Activated CD4-positive, alpha-beta T cell treated with anti-CD3 and anti-CD28 coated beads for 36 hours (primary cell): ENCODE results near the gene CPEB1. TPM values are rescaled to one million over a fixed set of nuclear protein-coding genes. Genes with fewer than 3 reads are reported as not detected.
"Not testable (repeated sequence)": the region's sequence is repeated elsewhere in the genome, so short reads cannot be mapped to it uniquely, and the experiment has no call there.

Experiments used
- ATAC-seq: fragments of 200-7000 bp; cut with Tn5 transposase; one replicate; pipeline ENCODE4 v1.10.0; 2021; ENCODE audit warnings: mild to moderate bottlenecking, moderate library complexity
- CTCF ChIA-PET: fragments of 350-600 bp; sonication (Branson Sonifier 250); formaldehyde crosslinking; loops from one replicate; lab custom pipeline; 2021; ENCODE audit warnings: antibody characterized with exemption; lab: Charles Lee
- POLR2A ChIA-PET: fragments of 350-600 bp; sonication (Branson Sonifier 250); formaldehyde crosslinking; loops from one replicate; lab custom pipeline; 2021; ENCODE audit warnings: antibody characterized with exemption, inconsistent platforms; lab: Charles Lee
- DNase-seq: peaks from one replicate; pipeline ENCODE4 v3.0.0-alpha.2; 2020
- H3K27ac Mint-ChIP-seq: one replicate; pipeline ENCODE4 v1.8.0; 2021; ENCODE audit warnings: mixed read lengths
- H3K27me3 Mint-ChIP-seq: one replicate; pipeline ENCODE4 v1.8.0; 2021; ENCODE audit warnings: mixed read lengths
- H3K36me3 Mint-ChIP-seq: one replicate; pipeline ENCODE4 v1.8.0; 2021; ENCODE audit warnings: low read depth, mixed read lengths
- H3K4me1 Mint-ChIP-seq: one replicate; pipeline ENCODE4 v1.8.0; 2021; ENCODE audit warnings: mixed read lengths
- H3K4me3 Mint-ChIP-seq: one replicate; pipeline ENCODE4 v1.8.0; 2021; ENCODE audit warnings: mild to moderate bottlenecking, moderate library complexity, mixed read lengths
- H3K9me3 Mint-ChIP-seq: one replicate; pipeline ENCODE4 v1.8.0; 2021; ENCODE audit warnings: low read depth, mixed read lengths
- intact Hi-C, 2 experiments: fragments of 100-400 bp; cut with DNase I in 1 of 2; cut with micrococcal nuclease in 1 of 2; formaldehyde crosslinking; loops; one replicate each; pipeline versions ENCODE4 v1.14.2 to v1.15.1; 2022 to 2024; cut with DNase I, micrococcal nuclease
- total RNA-seq, 2 experiments: library from RNA; stranded (reverse); gene quantifications; one replicate each; pipeline ENCODE4 v1.2.3, GENCODE V29; 2021

The CPEB1 gene
- total RNA-seq, 2 experiments from 2014 or later, result 0.16 to 0.18 TPM

DNA sequence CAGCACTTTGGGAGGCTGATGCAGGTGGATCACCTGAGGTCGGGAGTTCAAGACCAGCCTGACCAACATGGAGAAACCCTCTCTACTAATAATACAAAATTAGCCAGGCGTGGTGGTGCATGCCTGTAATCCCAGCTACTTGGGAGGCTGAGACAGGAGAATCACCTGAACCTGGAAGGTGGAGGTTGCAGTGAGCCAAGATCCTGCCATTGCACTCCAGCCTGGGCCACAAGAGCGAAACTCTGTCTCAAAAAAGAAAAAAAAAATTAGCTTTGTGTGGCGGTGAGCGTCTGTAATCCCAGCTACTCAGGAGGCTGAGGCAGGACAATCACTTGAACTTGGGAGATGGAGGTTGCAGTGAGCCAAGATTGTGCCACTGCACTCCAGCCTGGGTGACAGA lies 112.0 kb downstream of the CPEB1 start:
- H3K4me3 Mint-ChIP-seq, ATAC-seq, DNase-seq, H3K27me3 Mint-ChIP-seq, CTCF ChIA-PET, H3K9me3 Mint-ChIP-seq, H3K27ac Mint-ChIP-seq: not testable (repeated sequence)
- POLR2A ChIA-PET, result interaction anchor here (1.0 kb wide), 1 partner anchor 274 kb away, joined by 3 read pairs; no protein-coding TSS in a partner anchor
- Mint-ChIP-seq H3K36me3 (peaks cover 61% of the 10 kb centered on the region), H3K4me1 (peaks cover 30% of the 10 kb centered on the region)
- intact Hi-C loops, result loop anchor here (5.0 to 10.0 kb wide), 2 partner anchors 280 to 1543 kb away; no protein-coding TSS in a partner anchor

DNA sequence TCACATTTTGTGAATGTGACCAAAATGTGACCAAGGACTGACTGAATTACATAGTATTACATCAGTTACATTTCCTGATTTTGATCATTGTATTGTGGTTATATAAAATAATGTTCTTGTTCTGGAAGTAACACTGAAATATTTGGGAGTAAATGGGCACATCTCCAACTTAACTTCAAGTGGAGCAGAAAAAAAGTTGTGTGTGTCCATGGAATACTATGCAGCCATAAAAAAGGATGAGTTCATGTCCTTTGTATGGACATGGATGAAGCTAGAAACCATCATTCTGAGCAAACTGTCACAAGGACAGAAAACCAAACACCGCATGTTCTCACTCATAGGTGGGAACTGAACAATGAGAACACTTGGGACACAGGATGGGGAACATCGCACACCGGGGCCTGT lies 112.7 kb downstream of the CPEB1 start:
- H3K36me3 Mint-ChIP-seq, result peaks cover 55% of the 10 kb centered on the region
- DNase-seq, H3K4me3 Mint-ChIP-seq, H3K9me3 Mint-ChIP-seq, POLR2A ChIA-PET, ATAC-seq, H3K27me3 Mint-ChIP-seq: not testable (repeated sequence)
- intact Hi-C loops, result loop anchor here in 1 of 2 experiments (10.0 kb wide), 1 partner anchor 280 kb away; no protein-coding TSS in a partner anchor
- CTCF ChIA-PET, result interaction anchor here (0.6 kb wide), 1 partner anchor 451 kb away, joined by 3 read pairs; no protein-coding TSS in a partner anchor
- H3K4me1 Mint-ChIP-seq, result peaks cover 30% of the 10 kb centered on the region
- H3K27ac Mint-ChIP-seq, result peak overlapping the region; percentile 72

DNA sequence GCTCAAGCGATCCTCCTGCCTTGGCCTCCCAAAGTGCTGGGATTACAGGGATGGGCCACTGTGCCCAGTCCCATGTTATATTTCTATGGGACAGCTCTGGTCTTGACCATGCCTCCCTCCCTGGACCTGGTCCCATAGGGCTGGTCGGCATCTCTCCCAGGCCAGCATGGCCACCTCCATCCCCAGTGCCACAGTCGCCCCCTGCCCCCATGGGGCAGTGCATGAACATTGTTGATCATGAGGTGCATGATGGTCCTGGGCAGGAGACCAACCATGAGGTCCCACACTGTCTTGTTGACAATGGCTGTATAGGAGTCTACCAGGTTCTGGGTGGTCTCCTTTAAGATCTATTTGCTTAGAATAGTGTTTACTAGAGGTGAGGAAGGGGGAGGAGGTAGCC lies 113.4 kb downstream of the CPEB1 start:
- ATAC-seq (no peak), DNase-seq (no peak)
- H3K27me3 Mint-ChIP-seq, result no peaks in the 10 kb centered on the region
- H3K4me1 Mint-ChIP-seq, result peaks cover 26% of the 10 kb centered on the region
- H3K27ac Mint-ChIP-seq, result no peak overlapping the region
- no peaks in the 10 kb centered on the region for H3K9me3 Mint-ChIP-seq
- POLR2A ChIA-PET, result no interaction called here
- CTCF ChIA-PET, result interaction anchor here (0.6 kb wide), 1 partner anchor 452 kb away, joined by 3 read pairs; no protein-coding TSS in a partner anchor
- H3K4me3 Mint-ChIP-seq, result no peak overlapping the region
- intact Hi-C loops, result loop anchor here in 1 of 2 experiments (10.0 kb wide), 1 partner anchor 281 kb away; no protein-coding TSS in a partner anchor
- peaks cover 49% of the 10 kb centered on the region for H3K36me3 Mint-ChIP-seq

DNA sequence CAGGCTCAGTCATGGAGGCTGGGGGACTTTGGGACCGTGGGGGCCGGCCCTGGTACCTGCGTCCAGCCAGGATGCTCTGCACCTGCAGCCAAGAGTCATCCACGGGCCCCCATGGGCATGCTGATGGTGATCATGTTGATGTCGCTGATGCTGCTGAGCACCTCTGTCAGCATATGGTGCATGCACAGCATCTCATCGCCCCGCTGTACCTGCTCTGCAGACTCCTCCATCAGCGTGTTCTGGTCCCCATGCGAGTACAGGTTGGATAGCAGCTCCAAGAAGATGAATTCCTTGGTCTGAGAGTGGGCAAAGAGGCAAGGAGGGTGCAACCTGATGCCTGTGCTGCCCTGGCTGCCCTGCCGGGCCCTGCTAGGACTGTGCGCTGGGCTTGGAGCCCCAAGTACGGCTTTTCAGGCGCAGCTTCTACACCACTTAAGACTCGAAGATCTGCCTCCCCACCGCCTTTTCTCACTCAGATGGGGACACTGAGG lies 114.1 kb downstream of the CPEB1 start:
- DNase-seq (no peak), ATAC-seq (no peak)
- Mint-ChIP-seq H3K9me3 (no peaks in the 10 kb centered on the region), H3K36me3 (peaks cover 41% of the 10 kb centered on the region), H3K4me3 (no peak overlapping the region), H3K27ac (no peak overlapping the region), H3K27me3 (no peaks in the 10 kb centered on the region), H3K4me1 (peaks cover 25% of the 10 kb centered on the region)
- intact Hi-C loops, result loop anchor here in 1 of 2 experiments (10.0 kb wide), 1 partner anchor 282 kb away; no protein-coding TSS in a partner anchor
- ChIA-PET CTCF (no interaction called here), POLR2A (no interaction called here)

DNA sequence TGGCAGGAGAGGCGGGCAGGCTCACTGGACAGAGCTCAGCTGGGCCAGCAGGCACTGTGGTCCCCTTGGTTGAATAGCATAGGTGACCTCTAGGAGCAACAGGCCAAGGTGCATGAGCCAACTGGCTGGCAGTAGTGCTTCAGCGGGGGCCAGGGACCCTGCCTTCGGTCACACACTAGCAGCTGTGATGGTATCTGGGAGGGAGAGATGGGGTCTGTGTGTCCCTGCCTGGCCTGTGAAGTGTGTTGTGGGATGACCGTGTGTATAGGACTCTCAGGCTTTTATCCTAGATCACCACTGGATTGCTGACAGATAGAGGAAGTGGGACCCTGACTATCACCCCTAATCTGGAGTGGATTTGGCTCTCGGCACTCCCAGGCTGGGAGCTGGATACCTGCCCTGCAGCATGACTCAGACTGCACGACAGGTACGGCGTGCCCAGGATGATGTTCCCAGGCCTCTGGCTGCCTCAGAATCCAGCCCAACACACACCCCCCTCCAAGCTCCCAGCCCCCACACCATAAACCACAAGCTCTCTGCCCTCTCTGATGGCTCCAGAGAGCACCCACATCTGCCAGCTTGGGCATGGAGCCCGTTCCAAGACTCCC lies 114.7 kb downstream of the CPEB1 start:
- ChIA-PET CTCF (no interaction called here), POLR2A (no interaction called here)
- DNase-seq (no peak), ATAC-seq (no peak)
- Mint-ChIP-seq H3K4me3 (no peak overlapping the region), H3K27me3 (no peaks in the 10 kb centered on the region), H3K27ac (no peak overlapping the region), H3K36me3 (peaks cover 36% of the 10 kb centered on the region), H3K9me3 (no peaks in the 10 kb centered on the region), H3K4me1 (peaks cover 22% of the 10 kb centered on the region)
- intact Hi-C loops, result loop anchor here in 1 of 2 experiments (10.0 kb wide), 1 partner anchor 282 kb away; no protein-coding TSS in a partner anchor

DNA sequence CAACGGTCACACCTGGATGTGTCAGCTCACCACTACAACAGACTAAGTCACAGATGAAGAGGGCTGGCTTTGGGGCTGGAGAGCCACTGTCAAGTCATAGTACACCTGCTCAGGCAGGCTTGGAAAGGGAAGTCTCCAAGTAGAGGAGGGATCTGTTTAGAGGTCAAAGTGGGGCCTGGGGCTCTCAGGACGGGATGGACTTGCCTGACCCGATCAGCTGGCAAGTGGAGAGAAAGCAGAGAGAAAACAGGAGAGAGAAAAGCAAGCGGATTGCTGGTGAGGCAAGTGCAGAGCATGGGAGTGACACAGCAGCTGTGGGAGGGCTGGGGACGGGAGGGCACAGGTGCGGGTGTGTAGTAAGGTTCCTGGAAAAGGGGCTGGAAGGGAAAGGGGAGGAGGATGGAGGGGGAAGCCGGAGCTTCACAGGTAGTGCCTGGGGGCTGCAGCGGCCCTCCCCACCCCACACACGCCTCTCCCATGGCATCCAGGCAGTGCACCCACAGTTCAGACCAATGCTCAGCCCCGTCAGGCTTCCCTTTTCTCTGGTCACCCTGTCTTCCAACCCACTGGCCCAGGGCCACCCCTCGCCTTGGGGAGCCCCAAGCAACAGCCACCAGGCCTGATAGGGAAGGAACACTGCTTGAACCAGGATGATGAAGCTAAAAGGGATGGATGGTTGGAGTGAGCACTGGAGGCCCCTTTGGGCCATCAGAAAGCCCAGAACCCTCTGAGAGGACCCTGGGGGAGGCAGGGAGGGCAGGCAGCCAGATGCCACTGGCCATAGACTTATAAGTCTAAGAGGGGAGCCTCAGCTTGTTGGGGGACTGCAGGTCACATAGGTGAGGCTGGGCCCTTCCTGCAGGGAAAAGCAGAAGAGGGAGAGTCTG lies 115.4 kb downstream of the CPEB1 start:
- no peak for DNase-seq
- H3K27ac Mint-ChIP-seq, result peak overlapping the region; percentile 20
- POLR2A ChIA-PET, result interaction anchor here (1.2 to 1.5 kb wide), 2 partner anchors 9 to 11 kb away, joined by 4 to 12 read pairs; partner anchors contain the start of gene RPS17

DNA sequence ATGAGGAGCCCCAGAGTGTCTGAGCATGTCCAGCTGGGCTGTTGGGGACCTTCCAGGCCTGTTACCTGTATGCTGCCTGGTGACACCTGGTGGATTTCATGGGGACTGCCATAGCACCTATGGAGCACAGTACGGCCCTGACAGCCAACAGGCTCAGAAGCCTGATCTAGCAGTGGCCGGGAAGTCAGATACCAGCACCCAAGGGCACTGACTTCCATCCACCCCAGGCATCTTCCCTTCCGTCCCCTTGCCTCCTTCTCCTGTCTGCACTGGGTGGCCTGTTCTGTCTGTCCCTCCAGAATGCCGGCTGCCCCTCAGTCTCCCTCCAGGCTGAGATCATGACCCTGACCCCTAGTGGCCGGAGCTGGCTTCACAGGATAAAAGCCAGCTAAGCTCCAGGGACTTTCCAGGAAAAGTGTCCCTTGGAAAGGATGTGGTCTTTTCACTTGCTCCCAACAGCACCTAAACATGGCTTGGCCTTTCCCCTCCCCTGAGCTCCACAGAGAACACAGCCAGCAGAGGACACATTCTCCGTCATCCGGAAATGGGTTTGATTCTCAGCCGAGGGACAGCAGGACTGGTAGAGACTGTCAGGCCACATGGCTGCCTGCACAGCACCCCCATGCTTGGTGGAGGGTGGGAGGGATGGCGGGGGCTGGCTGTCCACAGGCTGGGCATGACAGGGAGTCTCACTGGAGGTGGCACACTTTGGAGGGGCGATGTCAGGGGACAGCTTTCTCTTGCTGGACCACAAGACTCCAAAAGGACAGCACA lies 116.4 kb downstream of the CPEB1 start:
- Mint-ChIP-seq H3K4me3 (peak overlapping the region; percentile 2), H3K9me3 (no peaks in the 10 kb centered on the region)
- POLR2A ChIA-PET, result interaction anchor here (1.2 to 1.5 kb wide), 2 partner anchors 10 to 12 kb away, joined by 4 to 12 read pairs; partner anchors contain the start of gene RPS17

More for the DNA sequence above, 115.4 kb downstream of the CPEB1 start:
- ATAC-seq, result no peak
- intact Hi-C loops, result loop anchor here in 1 of 2 experiments (10.0 kb wide), 1 partner anchor 283 kb away; no protein-coding TSS in a partner anchor
- Mint-ChIP-seq H3K9me3 (no peaks in the 10 kb centered on the region), H3K27me3 (no peaks in the 10 kb centered on the region), H3K36me3 (peaks cover 28% of the 10 kb centered on the region), H3K4me3 (no peak overlapping the region), H3K4me1 (peaks cover 16% of the 10 kb centered on the region)
- CTCF ChIA-PET, result interaction anchor here (0.7 to 4.1 kb wide), 5 partner anchors 8 to 481 kb away, joined by 3 to 45 read pairs (median 5); partner anchors contain the start of gene RPS17

DNA sequence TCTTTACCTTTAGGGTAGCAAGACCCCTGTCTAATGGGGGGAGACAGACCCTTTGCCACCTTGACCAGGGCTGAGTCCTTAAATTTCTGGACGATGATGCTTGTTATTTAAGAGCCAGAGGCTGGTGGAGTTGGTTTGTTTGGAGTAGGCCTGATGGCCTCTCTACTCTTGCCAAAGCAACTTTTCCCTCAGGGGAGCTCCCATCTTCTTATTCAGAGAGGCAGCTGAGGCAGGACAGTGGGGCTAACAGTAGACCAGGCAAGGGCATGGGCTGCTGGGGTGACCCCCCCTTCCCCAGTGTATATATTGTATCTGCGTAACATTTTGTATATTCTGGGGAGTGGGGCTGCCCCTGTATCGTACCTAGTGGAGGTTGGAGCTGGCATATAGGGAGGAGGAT lies 117.2 kb downstream of the CPEB1 start:
- H3K4me3 Mint-ChIP-seq, result no peak overlapping the region
- ATAC-seq (no peak), DNase-seq (no peak)
- peaks cover 12% of the 10 kb centered on the region for H3K36me3 Mint-ChIP-seq
- H3K4me1 Mint-ChIP-seq, result peaks cover 10% of the 10 kb centered on the region
- H3K27me3 Mint-ChIP-seq, result no peaks in the 10 kb centered on the region
- ChIA-PET CTCF (interaction anchor here (1.0 to 4.1 kb wide), 3 partner anchors 10 to 456 kb away, joined by 3 to 45 read pairs (median 8); partner anchors contain the start of genes RAMAC and RPS17), POLR2A (no interaction called here)
- no peaks in the 10 kb centered on the region for H3K9me3 Mint-ChIP-seq
- no peak overlapping the region for H3K27ac Mint-ChIP-seq
- intact Hi-C loops, result loop anchor here in 1 of 2 experiments (10.0 kb wide), 1 partner anchor 285 kb away; no protein-coding TSS in a partner anchor

More for the DNA sequence above, 116.4 kb downstream of the CPEB1 start:
- ATAC-seq (peak; percentile 84), DNase-seq (peak; percentile 79)
- intact Hi-C loops, result loop anchor here in 1 of 2 experiments (10.0 kb wide), 1 partner anchor 284 kb away; no protein-coding TSS in a partner anchor
- Mint-ChIP-seq H3K4me1 (peaks cover 10% of the 10 kb centered on the region), H3K27me3 (no peaks in the 10 kb centered on the region), H3K36me3 (peaks cover 19% of the 10 kb centered on the region), H3K27ac (peak overlapping the region; percentile 41)
- CTCF ChIA-PET, result interaction anchor here (0.5 to 4.1 kb wide), 14 partner anchors 9 to 489 kb away, joined by 3 to 45 read pairs (median 3); partner anchors contain the start of genes RAMAC and RPS17

DNA sequence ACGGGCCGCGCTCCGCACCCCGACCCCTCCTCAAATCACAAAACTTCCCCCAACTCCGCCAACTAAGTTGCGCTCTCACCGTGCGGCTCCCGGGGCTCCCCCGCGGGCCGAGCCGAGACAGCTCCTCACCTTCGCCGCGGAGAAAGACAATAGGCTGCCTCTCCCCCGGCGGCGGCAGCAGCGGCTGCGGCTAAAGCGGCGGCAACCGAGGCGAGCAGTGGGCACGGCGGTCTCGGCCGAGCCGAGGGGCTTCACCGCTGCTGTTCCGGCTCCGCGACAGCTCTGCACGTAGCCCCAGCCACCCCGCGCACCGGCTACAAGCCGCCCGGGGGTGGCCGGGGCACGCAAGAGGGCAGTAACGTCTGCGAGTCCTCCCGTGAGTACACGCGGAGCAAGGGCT lies 133.6 kb downstream of the CPEB1 start:
- not testable (repeated sequence) for H3K27me3 Mint-ChIP-seq

DNA sequence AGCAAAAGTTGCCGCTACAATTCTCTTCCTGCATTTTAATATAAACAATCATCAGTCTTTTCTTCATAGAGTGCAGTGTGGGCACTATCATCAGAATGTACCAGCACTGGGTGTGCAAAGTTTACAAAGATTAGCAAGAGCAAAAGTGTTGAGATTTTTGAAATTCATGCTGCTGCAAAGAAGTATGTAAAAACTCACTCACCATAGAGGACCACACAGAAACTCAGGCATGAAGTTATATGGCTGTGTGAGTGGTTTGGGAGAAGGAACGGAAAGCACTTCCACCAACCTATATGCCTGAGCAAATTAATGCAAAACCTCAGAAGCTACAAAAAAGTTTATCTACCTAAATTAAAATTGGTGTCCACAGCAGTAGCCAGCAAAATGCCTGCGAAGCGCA lies 139.5 kb downstream of the CPEB1 start:
- H3K36me3 Mint-ChIP-seq, H3K27ac Mint-ChIP-seq, intact Hi-C loops, H3K4me3 Mint-ChIP-seq, DNase-seq, POLR2A ChIA-PET, ATAC-seq, H3K27me3 Mint-ChIP-seq, H3K4me1 Mint-ChIP-seq, CTCF ChIA-PET, H3K9me3 Mint-ChIP-seq: not testable (repeated sequence)

More for the DNA sequence above, 133.6 kb downstream of the CPEB1 start:
- H3K4me3 Mint-ChIP-seq, CTCF ChIA-PET, H3K9me3 Mint-ChIP-seq, DNase-seq, H3K27ac Mint-ChIP-seq, H3K4me1 Mint-ChIP-seq, intact Hi-C loops, ATAC-seq, H3K36me3 Mint-ChIP-seq, POLR2A ChIA-PET: not testable (repeated sequence)
